ENCODE results near the gene NECTIN4. TPM values are rescaled to one million over a fixed set of nuclear protein-coding genes. Genes with fewer than 3 reads are reported as not detected.
"Not testable (repeated sequence)": the region's sequence is repeated elsewhere in the genome, so short reads cannot be mapped to it uniquely, and the experiment has no call there.

The NECTIN4 gene
- total RNA-seq, 1 donor from 2014 or later = not detected

DNA sequence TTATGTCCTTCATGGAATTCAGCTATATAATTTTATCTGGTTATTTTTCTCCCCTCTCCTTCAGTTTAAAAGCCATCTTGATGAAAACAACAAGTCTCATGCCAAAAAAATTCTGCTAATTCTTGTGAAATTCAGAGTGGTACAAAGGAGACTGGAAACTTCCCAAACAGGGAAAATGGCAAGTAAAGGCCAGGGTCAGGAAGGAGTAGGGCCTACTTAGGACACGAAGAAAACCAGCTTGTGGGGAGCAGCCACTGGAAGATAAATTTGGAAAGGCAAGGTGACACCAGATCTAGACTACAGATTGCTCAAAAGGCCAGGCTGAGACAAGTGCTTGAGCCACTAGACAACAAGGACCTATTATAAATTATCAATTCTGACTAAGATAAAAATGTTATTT lies 56.9 kb downstream of the NECTIN4 start:
- peaks cover 4% of the 10 kb centered on the region for H3K4me1 ChIP-seq
- H3F3A ChIP-seq (ENCODE audit: low read depth) = peaks cover 3% of the 10 kb centered on the region
- Mint-ChIP-seq H3K9me3 (peaks cover 5% of the 10 kb centered on the region), H3K4me1 (peaks cover 5% of the 10 kb centered on the region), H3K27ac (no peak overlapping the region), H3K4me3 (no peak overlapping the region), H3K36me3 (no peaks in the 10 kb centered on the region), H3K27me3 (ENCODE audit: insufficient read depth, low read depth) (peaks cover 2% of the 10 kb centered on the region)
- H3K9me3 ChIP-seq (ENCODE audit: low read depth) = no peaks in the 10 kb centered on the region
- no peak overlapping the region for H3K4me3 ChIP-seq
- no peaks in the 10 kb centered on the region for H4K20me1 ChIP-seq (ENCODE audit: low read depth)
- no peak for TF ChIP-seq EZH2 (IDR thresholded peaks at IDR 0.05)
- no peak for TF ChIP-seq CTCF (IDR thresholded peaks at IDR 0.05)
- TF ChIP-seq EZH2phosphoT487 (IDR thresholded peaks at IDR 0.05) = no peak
- H3K79me2 ChIP-seq (ENCODE audit: low read depth) = no peaks in the 10 kb centered on the region
- H3K36me3 ChIP-seq = no peaks in the 10 kb centered on the region
- no peak overlapping the region for H3K27ac ChIP-seq
- no peak overlapping the region for H3K4me2 ChIP-seq
- no peak overlapping the region for H3K9ac ChIP-seq
- H3K27me3 ChIP-seq = no peaks in the 10 kb centered on the region
- no peak overlapping the region for H2AFZ ChIP-seq (replicated peaks)
- DNase-seq (ENCODE audit: low spot score) = no peak

GRCh38 chr1:161031874-161032273 lies 57.5 kb downstream of the NECTIN4 start:
- Histone ChIP-seq H3K4me3 (no peak overlapping the region), H3K9me3 (ENCODE audit: low read depth) (no peaks in the 10 kb centered on the region), H3K9ac (no peak overlapping the region), H3K4me1 (no peaks in the 10 kb centered on the region), H2AFZ (replicated peaks) (no peak overlapping the region), H3K79me2 (ENCODE audit: low read depth) (no peaks in the 10 kb centered on the region), H3K27ac (no peak overlapping the region), H3K4me2 (no peak overlapping the region), H3K36me3 (no peaks in the 10 kb centered on the region), H3K27me3 (no peaks in the 10 kb centered on the region), H3F3A (ENCODE audit: low read depth) (no peaks in the 10 kb centered on the region), H4K20me1 (ENCODE audit: low read depth) (no peaks in the 10 kb centered on the region)
- peaks cover 7% of the 10 kb centered on the region for H3K9me3 Mint-ChIP-seq
- no peak overlapping the region for H3K4me3 Mint-ChIP-seq
- no peaks in the 10 kb centered on the region for H3K4me1 Mint-ChIP-seq
- H3K27ac Mint-ChIP-seq = no peak overlapping the region
- peaks cover 2% of the 10 kb centered on the region for H3K27me3 Mint-ChIP-seq (ENCODE audit: insufficient read depth, low read depth)
- no peaks in the 10 kb centered on the region for H3K36me3 Mint-ChIP-seq
- DNase-seq (ENCODE audit: low spot score) = no peak
- no peak for TF ChIP-seq CTCF (IDR thresholded peaks at IDR 0.05)
- no peak for TF ChIP-seq EZH2phosphoT487 (IDR thresholded peaks at IDR 0.05)
- no peak for TF ChIP-seq EZH2 (IDR thresholded peaks at IDR 0.05)

GRCh38 chr1:161029466-161029865 lies 59.9 kb downstream of the NECTIN4 start:
- not testable (repeated sequence) for H3K79me2 ChIP-seq (ENCODE audit: low read depth); H3K4me1 Mint-ChIP-seq; H3F3A ChIP-seq (ENCODE audit: low read depth); H3K36me3 ChIP-seq; H3K4me2 ChIP-seq; DNase-seq (ENCODE audit: low spot score); H3K9me3 Mint-ChIP-seq; H3K27ac Mint-ChIP-seq; H3K36me3 Mint-ChIP-seq; H3K27me3 Mint-ChIP-seq (ENCODE audit: insufficient read depth, low read depth); H3K27me3 ChIP-seq; H3K9me3 ChIP-seq (ENCODE audit: low read depth); H2AFZ ChIP-seq (replicated peaks); H3K4me3 ChIP-seq; H3K27ac ChIP-seq; H3K4me3 Mint-ChIP-seq; H4K20me1 ChIP-seq (ENCODE audit: low read depth); H3K9ac ChIP-seq; H3K4me1 ChIP-seq

DNA sequence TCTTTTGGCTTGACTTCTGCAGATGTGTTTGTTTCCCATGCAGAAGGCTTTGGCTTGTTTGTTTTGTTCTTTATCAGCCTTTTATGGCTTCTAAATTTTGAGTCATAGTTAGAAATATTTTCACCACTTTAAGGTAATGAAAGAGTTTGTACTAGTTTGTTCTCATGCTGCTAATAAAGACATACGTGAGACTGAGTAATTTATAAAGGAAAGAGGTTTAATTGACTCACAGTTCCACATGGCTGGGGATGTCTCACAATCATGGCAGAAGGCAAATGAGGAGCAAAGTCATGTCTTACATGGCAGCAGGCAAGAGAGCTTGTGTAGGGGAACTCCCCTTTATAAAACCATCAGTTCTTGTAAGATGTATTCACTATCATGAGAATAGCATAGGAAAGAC lies 62.4 kb downstream of the NECTIN4 start:
- H3K27ac Mint-ChIP-seq; H3K4me1 ChIP-seq; H3K36me3 ChIP-seq; H3K9me3 Mint-ChIP-seq; H3K9ac ChIP-seq; H3K27me3 ChIP-seq; H3K36me3 Mint-ChIP-seq; H3K27ac ChIP-seq; H4K20me1 ChIP-seq (ENCODE audit: low read depth); H3F3A ChIP-seq (ENCODE audit: low read depth); H3K4me1 Mint-ChIP-seq; DNase-seq (ENCODE audit: low spot score); H2AFZ ChIP-seq (replicated peaks); H3K4me3 Mint-ChIP-seq; H3K4me3 ChIP-seq; H3K9me3 ChIP-seq (ENCODE audit: low read depth); H3K27me3 Mint-ChIP-seq (ENCODE audit: insufficient read depth, low read depth); H3K79me2 ChIP-seq (ENCODE audit: low read depth); H3K4me2 ChIP-seq: not testable (repeated sequence)

GRCh38 chr1:161022432-161022831 lies 66.9 kb downstream of the NECTIN4 start:
- H2AFZ ChIP-seq (replicated peaks); H3K27ac ChIP-seq; DNase-seq (ENCODE audit: low spot score); H3K9me3 ChIP-seq (ENCODE audit: low read depth); H3K36me3 ChIP-seq; H3K36me3 Mint-ChIP-seq; H3K27me3 ChIP-seq; H3K9ac ChIP-seq; H3K27ac Mint-ChIP-seq; H3K4me2 ChIP-seq; H3K9me3 Mint-ChIP-seq; H3K4me3 ChIP-seq: not testable (repeated sequence)
- Histone ChIP-seq H3K79me2 (ENCODE audit: low read depth) (peaks cover 32% of the 10 kb centered on the region), H3F3A (ENCODE audit: low read depth) (peaks cover 24% of the 10 kb centered on the region), H3K4me1 (peaks cover 22% of the 10 kb centered on the region), H4K20me1 (ENCODE audit: low read depth) (peaks cover 17% of the 10 kb centered on the region)
- peaks cover 21% of the 10 kb centered on the region for H3K4me1 Mint-ChIP-seq
- H3K27me3 Mint-ChIP-seq (ENCODE audit: insufficient read depth, low read depth) = peaks cover 37% of the 10 kb centered on the region
- peak overlapping the region; percentile 73 for H3K4me3 Mint-ChIP-seq

All from neural progenitor cell (in vitro differentiated cells).